HG03520 (cell line): Measurements from ENCODE around the gene TMX4.
"Not testable (repeated sequence)": the region's sequence is repeated elsewhere in the genome, so short reads cannot be mapped to it uniquely, and the experiment has no call there.

ENCODE experiments used
- ATAC-seq: cut with Tn5 transposase; IDR thresholded peaks from one replicate; pipeline ENCODE4 v1.9.1; 2021; ENCODE audit warnings: mild to moderate bottlenecking, moderate library complexity; ENCODE audit not compliant: unreplicated experiment

Gene TMX4

GRCh38 chr20:7974785-7975435, 44.7 kb downstream of the TMX4 start:
- ATAC-seq: no peak

- ATAC-seq: no peak
Observed at GRCh38 chr20:7971536-7972280, 47.9 kb downstream of the TMX4 start.

DNA sequence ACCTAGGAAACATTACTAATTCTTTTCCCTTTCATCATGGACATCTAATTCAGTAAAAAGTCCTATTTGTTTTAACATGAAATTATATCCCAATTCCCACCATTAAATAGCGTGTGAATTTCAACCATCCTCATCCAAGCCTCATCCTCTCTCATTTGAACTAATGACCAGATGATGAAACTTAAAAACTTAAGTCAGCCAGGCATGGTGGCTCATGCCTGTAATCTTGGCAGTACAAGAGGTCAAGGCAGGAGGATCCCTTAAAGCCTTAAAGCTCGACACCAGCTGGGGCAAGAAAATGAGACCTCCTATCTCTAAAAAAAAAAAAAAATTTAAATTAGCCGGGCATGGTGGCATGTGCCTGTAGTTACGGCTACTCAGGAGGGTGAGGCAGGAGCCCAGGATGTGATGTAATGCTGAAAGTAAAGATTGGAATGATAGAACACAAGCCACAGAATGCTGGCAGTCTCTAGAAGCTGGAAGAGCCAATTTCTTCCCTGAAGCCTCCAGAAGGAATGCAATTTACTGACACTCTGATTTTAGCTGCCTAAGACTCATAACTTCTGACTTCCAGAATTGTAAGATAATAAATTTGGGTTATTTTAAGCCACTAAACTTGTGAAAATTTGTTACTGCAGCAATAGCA, 52.2 kb downstream of the TMX4 start:
- ATAC-seq: no peak

GRCh38 chr20:7966176-7966575, 53.4 kb downstream of the TMX4 start:
- ATAC-seq: no peak

GRCh38 chr20:7959484-7959883, 60.1 kb downstream of the TMX4 start:
- no peak for ATAC-seq

GRCh38 chr20:7956561-7956960, 63.0 kb downstream of the TMX4 start:
- not testable (repeated sequence) for ATAC-seq

- no peak for ATAC-seq
Observed at GRCh38 chr20:7950387-7950786, 69.2 kb downstream of the TMX4 start.

DNA sequence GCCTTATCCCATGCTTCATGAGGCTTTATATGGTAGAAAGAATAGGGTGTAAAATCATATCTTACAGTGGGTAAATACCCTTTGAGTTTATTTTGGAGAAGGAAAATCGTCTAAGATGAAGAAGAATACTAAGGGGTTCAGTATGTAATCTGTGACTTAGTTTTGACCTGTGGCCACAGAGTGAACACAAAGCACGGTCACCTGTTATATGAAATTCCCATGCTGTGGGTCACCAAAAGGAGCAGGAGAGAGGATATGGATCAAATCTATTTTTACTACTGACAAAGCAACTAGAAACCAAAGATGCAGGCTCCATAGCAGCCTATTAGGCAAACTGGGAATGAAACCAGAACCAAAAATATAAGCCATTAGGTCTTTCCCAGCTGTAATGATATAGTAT, 75.7 kb downstream of the TMX4 start:
- ATAC-seq: no peak

DNA sequence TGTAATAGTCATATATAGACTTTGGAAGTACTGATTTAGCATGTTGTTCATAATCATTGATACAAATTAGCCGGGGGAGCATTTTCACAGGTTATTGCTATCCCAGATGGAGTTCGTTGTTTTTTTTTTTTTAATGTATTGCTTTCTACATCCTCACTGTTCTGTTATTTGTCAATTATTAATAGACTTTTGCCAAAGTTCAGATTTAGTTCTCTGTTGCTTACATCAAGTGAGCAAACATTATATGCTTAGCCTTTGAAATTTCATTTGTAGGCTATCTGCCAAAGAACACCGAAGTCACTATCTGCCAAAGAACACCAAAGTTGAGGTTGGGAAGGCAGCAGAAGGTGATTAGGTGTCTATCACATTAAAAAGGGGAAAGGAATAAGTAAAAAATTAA, 79.2 kb downstream of the TMX4 start, which contains the start of gene HAO1:
TSS of gene HAO1 (minus strand) at position 118 of the 400 bp plus-strand sequence. CDS start at position 82, 36 bp downstream.
- ATAC-seq: no peak

DNA sequence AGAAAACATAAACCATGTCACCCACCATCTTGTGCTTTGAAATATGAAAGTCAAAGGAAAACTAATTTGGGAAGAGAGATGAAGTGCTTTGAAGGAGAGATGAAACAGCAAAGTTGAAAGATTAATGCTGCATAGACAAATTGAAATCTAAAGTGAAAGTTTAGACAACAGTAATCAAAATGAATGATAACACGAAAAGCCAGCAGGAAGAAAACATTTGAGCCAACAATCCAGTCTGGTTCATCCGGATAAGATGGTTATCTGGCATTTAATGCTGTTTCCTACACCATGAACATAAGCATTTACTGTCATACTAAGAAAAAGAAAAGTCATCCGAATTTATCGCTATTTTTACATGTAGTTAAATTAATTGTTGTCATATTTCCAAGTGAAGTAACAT, 79.9 kb downstream of the TMX4 start:
- no peak for ATAC-seq

DNA sequence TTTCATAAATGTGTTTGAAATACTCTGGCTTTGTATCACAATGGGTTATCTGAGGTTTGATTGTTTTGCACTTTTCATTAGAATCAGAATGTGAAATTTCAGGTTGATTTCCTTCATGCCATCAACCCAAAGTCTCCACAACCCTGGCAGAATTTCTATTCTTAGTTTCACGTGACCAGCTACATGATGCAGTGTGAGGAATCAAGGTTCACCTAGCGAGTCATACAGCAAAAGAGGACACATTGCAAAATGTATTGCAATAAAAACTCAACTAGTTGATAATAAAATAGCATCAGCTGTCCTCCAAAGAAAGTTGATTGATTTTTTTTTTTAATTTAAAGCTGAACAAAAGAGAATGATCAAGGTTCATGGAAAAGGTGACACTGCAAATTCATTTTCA, 81.5 kb downstream of the TMX4 start:
- no peak for ATAC-seq

DNA sequence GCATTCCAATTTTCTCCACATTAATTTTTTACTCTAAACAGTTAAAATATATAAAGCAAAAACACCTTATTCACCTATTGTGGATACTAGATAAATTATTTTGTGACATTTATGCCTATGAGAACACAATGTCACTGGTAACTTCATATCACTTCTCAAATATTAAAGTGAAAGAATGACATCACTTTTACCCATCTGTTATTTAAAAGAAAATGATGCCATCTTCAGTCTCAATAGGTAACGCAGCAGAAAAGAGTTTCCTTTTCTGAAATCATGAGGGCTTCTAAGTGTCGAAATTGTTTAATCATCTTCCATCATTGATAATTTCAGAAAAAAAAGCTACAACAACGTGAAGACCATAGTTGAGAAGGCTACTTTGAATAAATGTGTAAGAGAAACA, 82.2 kb downstream of the TMX4 start:
- no peak for ATAC-seq

DNA sequence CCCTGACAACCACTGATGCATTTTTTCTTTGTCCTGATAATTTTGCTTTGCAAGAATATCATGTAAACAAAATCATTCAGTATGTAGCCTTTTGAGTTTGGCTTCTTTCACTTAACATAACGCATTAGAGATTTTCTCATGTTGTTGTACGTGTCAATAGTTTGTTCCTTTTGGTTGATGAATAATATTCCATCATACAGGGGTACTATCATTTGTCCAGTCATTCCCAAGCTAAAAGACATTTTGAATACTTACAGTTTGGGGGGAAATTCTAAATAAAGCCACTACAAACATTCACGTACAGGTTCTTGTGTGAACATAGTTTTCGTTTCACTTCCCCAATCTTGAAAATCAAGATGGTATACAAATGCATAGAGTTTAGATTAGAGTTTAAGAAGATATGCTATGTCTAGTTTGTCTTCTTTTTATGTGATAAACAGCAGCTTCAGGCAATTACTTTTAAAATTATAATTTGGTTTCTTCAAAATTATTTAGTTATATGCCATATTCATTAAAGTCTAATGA, 84.5 kb downstream of the TMX4 start:
- peak; percentile 66 for ATAC-seq

DNA sequence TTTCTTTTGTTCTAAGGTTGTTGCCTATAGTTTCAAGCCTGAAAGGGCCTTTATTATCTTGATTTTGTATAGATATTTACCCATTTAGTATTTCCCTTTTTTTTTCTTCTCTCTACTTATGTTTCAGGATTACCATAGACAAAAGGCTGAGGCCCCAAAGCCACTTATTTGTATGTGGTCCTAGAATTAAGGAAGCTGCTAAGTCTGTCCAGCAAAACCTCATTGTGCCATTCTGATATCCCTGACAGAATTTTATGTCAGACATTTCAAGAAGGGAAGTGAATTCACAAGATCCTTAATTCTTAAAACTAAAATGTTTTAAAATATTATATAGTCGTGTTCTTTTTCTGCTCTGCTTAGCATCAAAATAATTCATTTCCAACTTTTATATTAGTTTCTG, 86.2 kb downstream of the TMX4 start:
- ATAC-seq: no peak

- ATAC-seq: no peak
Observed at GRCh38 chr20:7930343-7930742, 89.2 kb downstream of the TMX4 start.
